NOMO-1 treated with DMSO at 0.1 percent for 48 hours (cell line): ENCODE data around the gene TEX14.
"Not testable (repeated sequence)": the region's sequence is repeated elsewhere in the genome, so short reads cannot be mapped to it uniquely, and the experiment has no call there.

Experiments used
- DNase-seq: peaks from one replicate; lab custom pipeline; 2025; ENCODE audit not compliant: unreplicated experiment; lab: John Stamatoyannopoulos, UW

Gene TEX14

DNA sequence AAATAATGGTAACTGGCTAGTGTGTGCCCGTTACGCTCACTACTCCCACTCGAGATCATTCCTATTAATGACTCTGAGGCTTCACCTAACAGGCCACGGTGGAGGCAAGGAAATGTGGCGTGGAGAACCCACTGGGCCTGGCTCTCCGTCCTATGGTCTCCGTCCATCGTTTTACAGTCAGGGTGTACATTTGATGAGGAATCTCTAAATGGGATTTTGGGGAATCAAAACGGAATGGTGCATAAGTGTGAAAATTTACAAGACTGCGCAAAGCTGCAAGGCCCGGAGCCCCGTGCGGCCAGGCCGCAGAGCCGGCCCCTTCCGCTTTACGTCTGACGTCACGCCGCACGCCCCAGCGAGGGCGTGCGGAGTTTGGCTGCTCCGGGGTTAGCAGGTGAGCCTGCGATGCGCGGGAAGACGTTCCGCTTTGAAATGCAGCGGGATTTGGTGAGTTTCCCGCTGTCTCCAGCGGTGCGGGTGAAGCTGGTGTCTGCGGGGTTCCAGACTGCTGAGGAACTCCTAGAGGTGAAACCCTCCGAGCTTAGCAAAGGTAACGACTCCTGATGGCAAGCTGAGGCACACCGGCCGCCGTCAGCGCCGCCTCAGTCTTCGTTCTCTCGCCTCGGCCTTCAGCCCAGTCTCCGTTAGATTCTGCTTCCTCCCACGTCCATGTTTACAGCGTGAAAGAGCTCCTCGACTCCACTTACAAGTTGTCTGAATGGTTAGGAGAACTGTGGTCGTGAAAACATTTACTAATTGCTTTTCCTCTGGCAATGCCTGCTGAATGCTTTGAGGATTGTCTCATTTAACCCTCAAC is 602 bp upstream of the TEX14 start, which contains the start of gene RAD51C:
TSS of gene RAD51C (plus strand) at position 364 of the 817 bp plus-strand sequence. CDS start at position 406, 42 bp downstream.
- peak; percentile 91 for DNase-seq

DNA sequence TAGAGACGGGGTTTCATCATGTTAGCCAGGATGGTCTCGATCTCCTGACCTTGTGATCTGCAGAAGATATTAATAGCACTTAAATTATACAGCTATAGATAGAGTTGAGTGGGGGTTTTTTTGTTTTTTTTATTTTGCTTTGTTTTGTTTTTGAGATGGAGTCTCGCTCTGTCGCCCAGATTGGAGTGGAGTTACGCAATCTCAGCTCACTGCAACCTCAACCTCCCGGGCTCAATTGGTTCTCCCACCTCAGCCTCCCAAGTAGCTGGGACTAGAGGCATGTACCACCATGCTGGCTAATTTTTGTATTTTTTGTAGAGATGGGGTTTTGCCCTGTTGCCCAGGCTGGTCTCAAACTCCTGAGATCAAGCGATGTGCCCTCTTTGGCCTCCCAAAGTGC is 1.8 kb downstream of the TEX14 start:
- DNase-seq = not testable (repeated sequence)

DNA sequence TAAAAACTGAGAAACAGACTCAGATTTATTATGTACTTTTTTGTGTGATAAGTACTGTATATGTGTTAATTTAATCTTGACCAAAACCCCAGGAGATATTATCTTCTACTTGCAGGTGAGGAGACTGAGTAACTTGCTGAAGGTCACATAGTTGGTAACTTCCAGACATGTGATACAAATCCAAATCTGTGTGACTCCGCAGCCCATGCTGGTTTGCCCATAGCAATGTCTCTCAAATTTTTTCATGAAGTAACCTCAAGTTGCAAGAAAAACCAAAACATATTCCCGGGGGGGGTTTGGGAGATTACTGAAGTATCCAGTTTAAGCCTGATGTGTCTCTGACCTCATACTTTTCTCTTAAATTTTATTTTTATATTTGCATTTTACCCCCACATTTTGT is 3.3 kb downstream of the TEX14 start:
- DNase-seq = no peak

DNA sequence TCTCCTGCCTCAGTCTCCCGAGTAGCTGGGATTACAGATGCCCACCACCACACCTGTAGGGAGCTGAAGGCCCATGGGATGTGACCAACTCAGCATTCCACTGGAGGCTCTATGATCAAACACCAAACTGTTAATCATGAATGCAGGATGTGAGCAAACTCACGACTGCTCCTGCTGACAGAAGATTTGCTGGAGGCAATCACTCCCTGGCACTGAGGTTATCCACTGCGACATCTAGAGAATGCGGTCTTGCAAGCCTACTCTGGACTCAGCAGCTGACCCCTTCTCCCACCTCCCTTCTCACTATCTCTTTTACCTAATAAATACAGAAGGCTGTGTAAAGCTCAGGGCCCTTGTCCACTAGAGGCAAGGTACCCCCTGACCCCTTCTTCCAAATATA is 4.9 kb downstream of the TEX14 start:
- DNase-seq = no peak

DNA sequence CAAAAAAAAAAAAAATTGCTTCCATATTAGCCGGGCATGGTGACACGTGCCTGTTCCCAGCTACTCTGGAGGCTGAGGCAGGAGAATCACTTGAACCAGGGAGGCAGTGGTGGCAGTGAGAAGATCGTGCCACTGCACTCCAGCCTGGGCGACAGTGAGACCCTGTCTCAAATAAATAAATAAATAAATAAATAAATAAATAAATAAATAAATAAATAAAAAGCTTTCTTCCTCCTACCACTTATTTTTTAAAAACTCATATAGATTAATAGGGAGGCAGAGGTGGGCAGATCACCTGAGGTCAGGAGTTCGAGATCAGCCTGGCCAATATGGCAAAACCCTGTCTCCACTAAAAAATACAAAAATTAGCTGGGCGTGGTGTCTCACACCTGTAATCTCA is 7.4 kb downstream of the TEX14 start:
- DNase-seq = not testable (repeated sequence)

DNA sequence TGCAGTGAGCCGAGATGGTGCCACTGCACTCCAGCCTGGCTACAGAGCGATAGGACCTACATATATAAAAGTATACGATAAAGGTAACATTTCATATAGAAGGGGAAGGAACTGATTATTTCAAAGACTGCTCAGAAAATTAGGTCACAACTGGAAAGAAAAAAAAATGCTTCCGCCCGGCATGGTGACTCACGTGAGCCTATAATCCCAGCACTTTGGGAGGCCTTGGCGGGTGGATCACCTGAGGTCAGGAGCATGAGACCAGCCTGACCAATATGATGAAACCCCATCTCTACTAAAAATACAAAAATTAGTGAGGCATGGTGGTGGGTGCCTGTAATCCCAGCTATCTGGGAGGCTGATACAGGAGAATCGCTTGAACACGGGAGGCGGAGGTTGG is 7.8 kb downstream of the TEX14 start:
- DNase-seq = no peak

DNA sequence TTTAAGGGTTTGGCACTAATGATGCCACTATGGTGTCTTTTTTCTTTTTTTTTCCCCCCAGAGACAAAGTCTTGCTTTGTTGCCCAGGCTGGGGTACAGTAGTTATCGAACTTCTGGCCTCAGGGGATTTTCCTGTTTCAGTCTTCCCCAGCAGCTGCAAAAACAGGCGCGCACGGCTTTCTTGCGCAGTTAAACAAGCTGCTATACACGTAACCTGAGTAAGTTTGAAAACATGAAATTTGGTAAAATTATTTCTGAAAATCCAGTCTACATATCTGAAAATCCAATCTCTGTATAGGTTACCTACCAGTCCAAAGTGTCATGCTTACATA is 11.8 kb downstream of the TEX14 start:
- DNase-seq = no peak

DNA sequence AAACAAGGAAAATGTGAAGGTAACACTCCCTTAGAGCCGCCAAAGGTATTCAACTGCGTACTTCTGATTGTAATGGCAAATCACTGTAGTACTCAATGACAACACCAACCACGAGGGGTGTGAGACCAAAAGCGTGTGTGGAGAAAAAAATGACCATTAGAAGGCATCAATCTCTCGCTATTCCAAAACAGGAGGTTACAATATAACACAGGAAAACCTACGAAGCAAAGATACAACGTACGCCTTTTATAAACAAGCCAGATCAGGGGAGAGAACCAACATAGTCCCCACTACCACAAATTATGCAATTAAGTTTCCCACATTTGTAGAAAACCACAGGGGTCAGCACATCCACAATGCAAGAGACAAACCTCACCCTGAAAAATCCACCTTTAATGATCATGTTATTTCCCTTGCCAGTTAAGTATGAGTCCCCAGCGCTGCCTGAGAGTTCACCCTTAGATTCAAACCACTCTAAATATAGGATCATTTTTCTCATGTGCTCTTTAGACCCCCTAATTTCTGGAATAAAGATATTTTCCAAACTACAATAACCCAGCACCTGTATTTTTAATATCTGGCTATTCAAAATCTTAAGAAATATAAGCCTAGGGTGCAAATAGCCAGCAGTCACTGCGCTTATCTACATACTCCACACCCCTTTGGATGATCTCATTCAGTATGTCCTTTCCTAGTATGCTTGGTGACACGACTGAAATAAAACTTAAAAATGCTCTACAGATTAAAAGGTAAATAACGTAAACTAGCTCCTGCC is 12.4 kb downstream of the TEX14 start:
- no peak for DNase-seq

DNA sequence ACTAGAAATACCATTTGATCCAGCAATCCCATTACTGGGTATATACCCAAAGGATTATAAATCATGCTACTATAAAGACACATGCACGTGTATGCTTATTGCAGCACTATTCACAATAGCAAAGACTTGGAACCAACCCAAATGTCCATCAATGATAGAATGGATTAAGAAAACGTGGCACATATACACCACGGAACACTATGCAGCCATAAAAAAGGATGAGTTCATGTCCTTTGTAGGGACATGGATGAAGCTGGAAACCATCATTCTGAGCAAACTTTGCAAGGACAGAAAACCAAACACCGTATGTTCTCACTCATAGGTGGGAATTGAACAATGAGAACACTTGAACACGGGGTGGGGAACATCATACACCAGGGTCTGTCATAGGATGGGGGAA is 13.6 kb downstream of the TEX14 start:
- DNase-seq = not testable (repeated sequence)

DNA sequence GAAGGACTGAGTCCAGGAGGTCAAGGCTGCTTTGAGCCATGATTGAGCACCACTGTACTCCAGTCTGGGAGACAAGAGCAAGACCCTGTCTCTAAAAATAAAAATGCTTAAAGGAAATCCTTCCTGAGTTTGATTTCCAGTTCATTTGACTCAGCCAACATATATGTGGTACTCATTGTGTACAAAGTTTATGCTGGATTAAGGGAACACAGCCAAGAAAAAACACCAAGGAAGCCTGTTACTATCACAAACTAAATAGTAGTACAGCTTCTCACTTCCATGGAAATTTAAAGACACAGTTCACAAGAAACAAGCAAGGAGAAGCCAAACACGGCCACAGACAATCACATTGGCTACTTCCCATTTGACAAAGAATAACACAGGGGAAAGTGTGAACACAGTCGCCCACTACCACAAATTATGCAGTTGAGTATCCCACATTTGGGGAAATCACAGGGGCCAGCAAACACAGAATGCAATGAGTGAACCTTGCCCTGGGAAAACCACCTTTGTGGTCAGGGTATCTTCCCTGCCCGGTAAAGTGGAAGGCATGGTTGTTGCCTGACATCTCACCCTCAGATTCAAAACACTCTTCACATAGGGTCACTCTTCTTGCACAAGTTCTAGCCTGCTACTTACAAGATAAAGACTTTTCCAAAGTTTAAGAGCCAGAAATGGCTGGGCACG is 14.5 kb downstream of the TEX14 start:
- DNase-seq = no peak

DNA sequence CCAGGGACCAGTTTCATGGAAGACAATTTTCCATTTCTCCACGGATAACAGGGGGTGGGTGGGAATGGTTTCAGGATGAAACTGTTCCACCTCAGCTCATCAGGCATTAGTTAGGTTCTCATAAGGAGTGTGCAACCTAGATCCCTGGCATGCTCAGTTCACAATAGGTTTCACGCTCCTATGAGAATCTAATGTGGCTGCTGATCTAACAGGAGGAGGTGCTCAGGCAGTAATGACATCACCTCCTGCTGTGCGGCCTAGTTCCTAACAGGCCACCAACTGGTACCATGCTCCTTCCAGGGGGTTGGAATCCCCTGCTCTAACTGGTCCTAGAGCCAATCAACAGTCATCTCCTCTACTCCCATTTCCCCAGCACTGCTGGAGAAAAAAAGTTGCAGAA is 19.9 kb downstream of the TEX14 start:
- no peak for DNase-seq

DNA sequence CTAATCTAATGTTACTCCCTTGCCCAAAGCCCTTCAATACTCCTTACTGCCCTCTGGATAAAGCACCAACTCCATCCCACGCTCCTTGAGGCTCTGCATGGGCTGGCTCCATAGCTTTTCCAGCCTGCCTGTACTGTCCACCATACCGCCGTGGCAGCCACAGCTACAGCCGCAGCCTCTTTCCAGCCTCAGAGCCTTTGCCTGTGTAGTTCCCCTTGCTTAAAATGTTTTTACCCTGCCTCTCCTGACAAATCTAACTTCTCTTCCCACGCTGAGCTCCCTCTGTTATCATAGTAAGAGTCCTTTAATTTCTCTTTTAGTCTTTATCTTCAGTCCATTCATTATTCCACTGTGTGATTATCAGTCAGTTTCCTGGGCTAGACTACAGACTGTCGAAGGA is 22.0 kb downstream of the TEX14 start:
- DNase-seq = no peak

DNA sequence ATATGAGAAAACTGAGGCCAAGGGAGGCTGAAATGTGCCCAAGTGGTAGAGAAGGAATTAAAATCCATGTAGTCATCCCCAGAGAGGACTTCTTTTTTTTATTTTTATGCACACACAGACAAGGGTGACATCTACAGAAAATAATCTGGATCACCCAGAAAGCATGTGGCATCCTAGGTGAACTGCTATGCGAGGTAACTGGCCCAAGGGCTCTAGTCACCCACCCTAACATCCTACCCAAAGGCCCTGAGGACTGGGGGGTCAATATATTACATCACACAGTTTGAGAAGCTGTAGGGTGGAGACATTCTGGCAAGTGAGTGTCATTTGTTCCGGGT is 23.3 kb downstream of the TEX14 start:
- no peak for DNase-seq

DNA sequence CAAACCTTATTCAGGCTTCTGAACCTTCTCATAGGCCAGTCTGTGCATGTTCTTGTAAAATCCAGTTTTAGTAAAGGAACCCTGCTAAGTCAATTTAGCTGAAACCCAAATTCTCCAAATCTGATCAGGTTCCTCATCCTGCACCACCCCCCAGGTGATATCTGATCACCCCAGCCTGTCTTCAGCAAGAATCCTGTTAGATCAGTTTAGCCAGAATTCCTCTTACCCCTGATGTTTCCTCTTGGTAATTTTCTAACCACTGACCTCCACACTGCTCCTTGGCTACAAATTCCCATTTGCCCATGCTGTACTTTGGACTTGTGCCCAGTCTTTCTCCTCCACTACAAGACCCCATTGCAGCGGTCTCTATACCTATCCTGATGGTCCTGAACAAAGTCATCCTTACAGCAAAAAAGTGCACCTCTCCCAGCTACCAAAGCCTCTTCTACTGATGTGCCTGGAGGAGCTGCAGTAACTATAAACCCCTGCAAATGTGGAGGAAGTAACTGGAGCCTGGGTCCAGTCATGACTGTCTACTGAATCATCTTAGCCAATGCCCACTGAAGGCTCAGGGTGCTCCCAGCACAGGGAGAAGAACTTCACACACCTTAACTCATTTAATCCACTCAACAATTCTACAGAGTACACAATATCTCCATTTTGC is 23.8 kb downstream of the TEX14 start:
- no peak for DNase-seq

DNA sequence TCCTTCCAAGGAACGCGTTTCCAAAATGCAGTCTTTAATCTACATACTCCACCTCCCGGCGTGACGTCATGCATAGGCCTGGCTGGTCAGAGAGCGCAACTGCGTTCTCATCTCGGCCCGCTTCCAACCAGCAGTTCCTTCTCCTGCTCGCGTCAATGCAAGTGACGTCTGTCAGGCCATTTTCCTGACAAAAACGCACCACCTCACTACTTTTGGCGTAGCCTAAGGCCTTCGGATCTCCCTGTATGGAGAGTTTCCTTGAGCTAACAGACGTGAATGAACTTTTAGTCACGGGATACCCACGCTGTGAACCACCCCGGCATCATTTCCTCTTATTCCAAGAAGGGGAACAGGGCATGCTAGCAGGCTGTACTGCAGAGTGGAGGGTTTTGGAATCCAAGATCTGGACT is 25.0 kb downstream of the TEX14 start:
- peak; percentile 89 for DNase-seq

DNA sequence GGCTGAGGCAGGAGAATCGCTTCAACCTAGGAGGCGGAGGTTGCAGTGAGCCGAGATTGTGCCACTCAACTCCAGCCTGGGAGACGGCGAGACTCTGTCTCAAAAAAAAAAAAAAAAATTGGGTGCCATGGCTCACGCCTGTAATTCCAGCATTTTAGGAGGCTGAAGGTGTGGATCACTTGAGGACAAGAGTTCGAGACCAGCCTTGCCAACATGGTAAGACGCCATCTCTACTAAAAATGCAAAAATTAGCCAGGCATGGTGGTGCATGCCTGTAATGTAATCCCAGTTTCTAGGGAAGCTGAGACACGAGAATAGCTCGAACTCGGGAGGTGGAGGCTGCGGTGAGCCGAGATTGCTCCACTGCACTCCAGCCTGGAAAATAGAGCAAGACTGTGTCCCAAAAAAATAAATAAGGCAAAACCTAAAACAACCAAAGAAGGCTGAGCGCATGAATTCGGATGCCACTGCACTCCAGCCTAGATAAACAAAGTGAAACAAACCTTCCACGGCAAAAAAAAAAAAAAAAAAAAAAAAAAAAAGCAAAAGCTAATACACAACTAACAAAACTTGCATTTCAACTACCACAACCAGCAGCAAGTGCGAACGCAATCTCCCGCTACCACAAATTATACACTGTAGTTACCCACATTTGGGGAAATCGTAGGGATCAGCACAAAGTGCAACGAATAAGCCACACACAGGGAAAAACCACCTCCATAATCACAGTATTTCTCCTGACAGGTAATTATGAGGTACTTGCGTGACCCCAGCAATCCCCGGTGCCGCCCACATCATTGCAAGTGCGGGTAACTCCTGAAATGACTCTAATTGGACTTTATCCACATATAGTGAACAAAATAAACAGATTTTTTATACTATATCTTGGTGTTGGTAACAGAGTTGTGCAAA is 25.6 kb downstream of the TEX14 start:
- DNase-seq = no peak

DNA sequence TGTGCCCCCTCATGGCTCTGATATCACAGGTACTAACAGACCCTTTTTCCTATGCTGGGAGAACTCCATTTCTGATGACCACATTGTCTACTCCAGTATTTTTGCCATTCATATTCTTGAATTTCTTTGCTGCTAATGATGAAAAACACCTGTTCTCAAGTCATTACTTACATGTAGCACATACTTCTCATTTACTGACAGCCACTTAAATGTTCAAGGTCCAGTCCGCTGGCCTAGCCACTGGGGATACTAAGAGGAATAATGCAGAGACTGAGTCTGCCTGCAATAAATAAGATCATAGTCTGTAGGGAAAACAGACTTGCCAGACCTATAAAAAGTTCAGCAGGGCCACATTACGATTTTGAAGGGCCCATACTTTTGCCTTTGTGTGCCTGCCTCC is 27.5 kb downstream of the TEX14 start:
- DNase-seq = no peak

DNA sequence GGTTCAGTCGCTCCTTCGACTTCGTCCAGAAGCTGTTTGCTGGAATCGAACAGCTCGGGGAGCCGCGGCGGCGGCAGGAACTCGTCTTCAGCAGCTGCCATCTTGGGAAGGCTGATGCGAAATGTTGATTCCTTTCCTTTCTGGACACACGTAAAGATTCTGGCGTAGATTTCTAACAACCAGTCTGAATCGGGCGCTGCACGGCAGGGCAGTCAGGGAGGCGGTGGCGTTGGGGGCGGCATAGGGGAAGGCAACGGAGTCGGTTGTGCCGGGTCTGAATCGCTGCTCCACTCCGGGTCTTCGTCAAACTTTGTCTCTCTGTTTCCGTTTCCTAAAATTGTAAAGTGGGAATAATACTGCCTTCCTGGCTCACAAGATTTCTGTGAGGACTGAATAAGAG is 30.3 kb downstream of the TEX14 start:
- no peak for DNase-seq

DNA sequence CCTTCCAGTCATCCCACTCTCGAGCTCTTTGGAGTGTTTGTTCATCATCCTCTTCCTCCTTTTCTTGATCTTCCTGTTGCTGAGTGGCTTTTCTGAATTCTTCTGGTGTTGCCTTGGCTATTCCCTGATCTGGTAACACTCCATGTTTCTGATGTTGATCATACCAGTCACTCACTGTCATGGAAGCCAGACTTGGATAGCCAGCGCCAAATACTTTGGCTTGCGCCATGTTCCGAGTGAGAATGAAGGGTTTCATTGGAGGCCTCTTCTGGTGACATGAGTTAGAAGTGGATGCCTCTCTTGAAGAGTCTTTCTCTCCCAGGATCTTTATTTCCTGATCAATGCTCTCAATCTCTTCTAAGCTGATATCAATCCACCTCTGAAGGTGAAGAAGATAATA is 31.2 kb downstream of the TEX14 start:
- DNase-seq = no peak

DNA sequence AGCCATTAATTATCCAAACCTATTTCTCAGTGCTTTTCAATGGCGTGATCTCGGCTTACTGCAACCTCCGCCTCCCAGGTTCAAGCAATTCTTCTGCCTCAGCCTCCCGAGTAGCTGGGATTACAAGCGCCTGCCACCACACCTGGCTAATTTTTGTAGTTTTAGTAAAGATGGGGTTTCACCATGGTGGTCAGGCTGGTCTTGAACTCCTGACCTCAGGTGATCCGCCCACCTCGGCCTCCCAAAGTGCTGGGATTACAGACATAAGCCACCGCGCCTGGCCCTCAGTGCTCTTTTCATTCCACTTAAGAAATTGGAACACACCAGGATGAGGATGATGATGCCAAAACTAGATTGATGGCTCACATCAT is 32.1 kb downstream of the TEX14 start:
- not testable (repeated sequence) for DNase-seq
